Retina (tissue), 1 donor: ENCODE data around the gene CDC14B.
"Not testable (repeated sequence)": the region's sequence is repeated elsewhere in the genome, so short reads cannot be mapped to it uniquely, and the experiment has no call there.

Source experiments
- DNase-seq: peaks from one replicate; pipeline ENCODE4 v3.0.0-alpha.2; 2016

CDC14B gene

GRCh38 chr9:96621618-96622017, 2.0 kb upstream of the CDC14B start:
- no peak for DNase-seq

- peak; percentile 14 for DNase-seq
Measured at GRCh38 chr9:96620832-96621269, 1.2 kb upstream of the CDC14B start.

DNA sequence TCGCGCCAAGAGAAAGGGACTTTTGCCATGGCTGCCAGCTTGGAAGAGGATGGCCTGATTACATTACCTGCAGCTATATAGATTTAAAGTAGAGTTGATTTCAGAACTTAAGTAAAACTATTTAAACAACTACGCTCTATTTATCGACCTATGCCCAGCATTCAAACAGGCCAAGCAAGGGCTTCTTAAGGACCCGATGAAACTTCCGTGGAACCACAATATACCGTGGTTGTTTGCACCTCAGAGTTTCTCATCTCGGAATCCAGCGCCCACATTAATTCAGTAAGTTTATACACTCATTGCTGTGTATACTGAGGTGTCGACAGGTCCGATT, 505 bp upstream of the CDC14B start:
- DNase-seq, result no peak

DNA sequence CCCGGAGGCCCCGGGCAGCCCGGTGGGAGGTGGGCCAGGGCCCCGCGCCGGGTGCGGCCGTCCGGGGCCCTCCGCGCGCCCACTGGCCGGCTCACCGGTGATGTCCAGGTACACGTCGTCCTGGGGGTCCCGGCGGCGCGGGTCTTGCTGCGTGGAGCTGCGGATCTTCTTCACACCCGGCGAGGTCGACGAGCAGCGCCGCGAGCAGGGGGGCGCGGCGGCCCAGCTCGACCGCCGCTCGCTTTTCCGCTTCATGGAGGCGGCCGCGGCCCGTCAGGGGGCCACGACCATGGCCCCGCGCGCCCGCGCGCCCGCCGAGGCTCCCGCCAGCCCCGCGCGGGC, 548 bp downstream of the CDC14B start:
- peak; percentile 38 for DNase-seq

GRCh38 chr9:96618209-96619123, 1.2 kb downstream of the CDC14B start:
- peak; percentile 67 for DNase-seq

- peak; percentile 63 for DNase-seq
Measured at GRCh38 chr9:96617439-96618185, 2.0 kb downstream of the CDC14B start.

DNA sequence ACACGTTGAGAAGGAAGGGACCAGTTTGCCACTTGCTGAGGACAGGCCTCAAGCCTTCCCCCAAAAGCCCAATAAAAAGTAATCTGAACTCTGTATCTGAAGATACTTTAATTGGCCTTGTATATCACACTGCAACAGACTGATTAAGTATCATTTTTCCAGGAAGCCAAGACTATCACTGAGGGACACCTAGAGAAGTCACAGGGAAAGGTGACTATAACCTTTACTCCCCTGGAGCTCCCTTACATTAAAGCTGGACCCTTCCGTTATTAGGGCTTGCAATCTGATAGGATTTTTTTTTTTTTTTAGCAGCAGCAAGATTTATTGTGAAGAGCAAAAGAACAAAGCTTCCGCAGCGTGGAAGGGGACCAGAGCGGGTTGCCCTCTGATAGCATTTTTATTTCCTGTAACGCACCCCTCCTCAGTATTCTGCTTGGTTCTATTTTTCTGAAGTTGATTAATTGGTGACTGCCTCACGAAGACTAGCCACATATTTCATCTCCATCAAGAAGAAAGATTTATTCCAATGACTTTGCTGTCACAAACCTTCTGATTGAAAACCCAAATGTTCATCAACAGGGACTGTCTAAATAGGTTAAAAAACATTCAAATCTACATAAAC, 2.7 kb downstream of the CDC14B start:
- peak; percentile 4 for DNase-seq

GRCh38 chr9:96615411-96615810, 4.2 kb downstream of the CDC14B start:
- peak; percentile 62 for DNase-seq

GRCh38 chr9:96614664-96615063, 5.0 kb downstream of the CDC14B start:
- DNase-seq, result not testable (repeated sequence)

DNA sequence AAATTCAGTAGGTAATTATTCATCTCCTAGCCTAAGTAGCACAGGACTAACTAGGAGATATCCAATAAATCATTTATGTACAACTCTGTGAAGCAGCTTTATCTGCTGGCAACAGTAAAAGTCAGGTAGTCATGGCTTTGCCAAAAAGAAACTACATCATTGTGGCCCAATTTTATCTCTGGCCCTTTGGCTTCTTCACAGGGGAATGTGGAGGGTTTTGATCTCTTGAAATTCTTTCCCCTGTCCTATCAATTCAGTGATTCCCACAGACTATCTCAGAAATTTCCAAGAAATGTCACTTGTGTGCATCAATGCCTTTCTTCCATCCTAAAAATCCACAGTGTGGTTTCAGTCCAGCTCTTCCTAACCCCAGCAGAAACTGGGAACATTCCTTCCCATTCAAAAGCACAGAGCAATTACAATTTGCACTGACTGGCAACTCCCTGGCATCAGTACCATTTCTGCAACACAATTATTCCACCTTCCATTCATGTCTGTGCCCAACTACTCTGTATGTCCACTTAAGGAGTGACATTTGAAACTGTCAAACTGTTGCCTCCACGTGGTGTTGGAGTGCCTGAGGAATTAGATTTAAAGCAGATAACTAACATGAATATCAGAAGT, 6.6 kb downstream of the CDC14B start:
- DNase-seq, result peak; percentile 8

DNA sequence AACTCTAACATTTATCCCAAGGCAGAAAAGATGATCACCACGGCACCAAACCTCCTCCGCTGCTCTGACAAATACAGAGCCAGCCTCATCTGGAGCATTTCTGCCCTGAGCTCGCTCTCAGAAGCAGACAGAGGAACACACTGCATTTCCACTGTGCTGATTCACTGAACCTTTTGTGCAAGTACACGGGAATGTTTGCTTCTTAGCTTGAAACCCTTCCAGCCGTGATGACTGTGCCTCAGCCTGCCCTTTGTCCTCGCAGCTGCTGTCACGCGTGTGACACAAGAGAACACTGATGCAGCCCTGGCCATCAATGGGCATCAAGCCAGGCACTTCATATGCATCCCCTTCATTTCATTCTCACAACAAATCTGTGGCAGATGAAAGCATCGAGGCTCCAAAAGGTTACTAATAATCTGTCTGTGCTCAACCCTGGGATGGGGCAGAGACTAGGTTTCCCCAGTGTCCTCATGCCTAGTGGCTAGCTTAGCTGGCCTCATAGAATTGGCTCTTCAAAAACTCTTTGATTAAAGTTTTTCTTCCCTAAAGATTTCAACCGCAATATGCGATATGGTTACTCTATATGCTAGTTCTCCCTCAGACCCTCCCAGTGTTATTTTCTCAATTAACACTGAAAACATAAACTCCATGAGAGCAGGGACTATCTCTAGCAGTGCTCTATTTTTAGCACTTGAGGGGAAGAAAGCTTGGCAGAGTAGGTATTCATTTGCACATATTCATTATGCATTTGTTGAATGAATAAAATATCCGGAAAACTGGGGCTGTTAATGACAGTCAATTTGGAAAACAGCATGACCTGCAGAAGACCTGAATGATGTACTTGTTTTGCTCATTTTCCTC, 7.3 kb downstream of the CDC14B start:
- peak; percentile 75 for DNase-seq

- DNase-seq, result no peak
Measured at GRCh38 chr9:96611302-96611701, 8.3 kb downstream of the CDC14B start.

DNA sequence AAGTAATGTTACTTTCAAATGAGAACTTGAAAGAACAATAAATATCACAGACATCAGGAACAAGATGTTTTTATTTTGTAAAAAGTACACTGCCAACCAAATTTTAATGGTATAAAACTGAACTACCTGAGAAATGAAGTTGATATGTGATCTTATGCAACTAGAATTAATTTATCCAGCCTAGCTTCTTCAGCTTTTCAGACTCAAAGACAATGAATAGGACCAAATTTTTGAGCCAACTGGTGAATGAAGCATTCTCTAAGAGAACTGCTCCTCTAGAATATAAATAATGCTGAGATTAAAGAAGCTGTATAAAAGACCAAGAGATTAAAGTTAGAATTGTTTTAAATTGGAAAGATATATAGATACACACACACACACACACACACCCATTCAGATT, 9.9 kb downstream of the CDC14B start:
- DNase-seq, result no peak

- DNase-seq, result no peak
Measured at GRCh38 chr9:96607971-96608370, 11.7 kb downstream of the CDC14B start.

DNA sequence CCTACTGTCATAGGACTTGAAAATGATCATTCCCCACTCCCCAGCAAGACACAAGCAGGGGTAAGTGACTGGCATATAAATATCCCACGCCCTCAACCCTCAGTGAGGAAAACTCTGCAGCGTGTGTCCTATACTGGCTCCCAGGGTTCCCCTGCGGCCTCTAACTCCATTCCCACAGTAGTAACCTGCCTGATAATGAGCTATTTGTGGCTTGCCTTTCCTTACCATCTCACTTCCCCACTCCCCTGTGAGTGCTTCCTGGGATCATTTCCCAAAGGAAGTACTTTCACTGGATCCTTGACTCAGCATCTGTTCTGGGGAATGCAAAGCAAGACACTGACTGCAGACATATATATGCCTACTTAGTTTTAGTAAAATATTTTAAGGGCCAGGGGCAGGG, 14.3 kb downstream of the CDC14B start:
- DNase-seq, result no peak

- no peak for DNase-seq
Measured at GRCh38 chr9:96604004-96604319, 15.7 kb downstream of the CDC14B start.

GRCh38 chr9:96603305-96604003, 16.2 kb downstream of the CDC14B start:
- DNase-seq, result no peak

- no peak for DNase-seq
Measured at GRCh38 chr9:96599298-96599697, 20.3 kb downstream of the CDC14B start.

GRCh38 chr9:96596601-96597111, 23.0 kb downstream of the CDC14B start:
- DNase-seq, result no peak

DNA sequence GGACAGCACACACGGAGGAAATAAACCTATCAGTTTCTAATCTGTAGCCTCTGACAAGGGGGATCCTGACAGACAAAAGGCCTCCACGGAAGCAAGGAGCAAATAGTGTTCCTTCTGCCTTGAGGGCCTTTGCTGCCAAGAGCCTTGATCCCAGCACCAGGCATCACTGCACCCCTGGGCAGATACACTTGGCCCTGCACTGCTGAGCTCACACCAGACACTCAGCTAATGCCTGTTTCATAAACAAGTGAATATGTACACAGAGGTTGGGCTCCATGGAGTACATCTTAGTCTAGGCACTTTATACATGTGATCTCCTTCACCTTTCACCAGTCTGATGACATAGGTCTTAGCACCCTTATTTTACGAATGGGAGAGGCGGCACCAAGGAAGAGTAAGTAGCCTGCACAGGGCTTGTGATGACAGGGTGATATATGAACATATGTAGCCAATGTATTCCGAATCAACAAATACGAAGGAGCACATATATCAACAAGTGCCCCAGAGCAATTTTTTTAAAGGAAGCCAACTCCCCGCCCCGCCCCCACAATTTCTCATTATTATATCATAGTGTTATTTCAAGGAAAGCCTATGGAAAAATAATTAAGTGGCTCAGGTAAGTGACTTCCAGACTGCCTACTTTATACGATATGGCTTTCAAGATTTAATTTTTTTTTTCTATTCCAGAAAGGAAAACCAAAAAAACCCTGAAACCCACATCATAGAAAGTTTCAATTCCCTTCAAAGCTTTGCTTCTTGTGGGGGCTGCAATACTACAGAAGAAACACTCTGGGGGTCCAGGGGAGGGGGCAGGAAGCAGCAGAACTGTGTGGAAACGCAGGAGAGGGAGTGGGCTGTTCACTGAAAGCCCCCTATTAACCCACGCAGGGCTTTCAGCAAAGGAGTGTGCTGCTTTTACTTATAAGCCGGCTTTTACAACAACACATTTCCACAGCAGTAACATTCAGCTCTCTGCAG, 32.0 kb downstream of the CDC14B start:
- no peak for DNase-seq
